Small intestine (tissue), 16 donors: ENCODE measurements around the gene MTURN. TPM values are rescaled to one million over a fixed set of nuclear protein-coding genes. Genes with fewer than 3 reads are reported as not detected.

ENCODE experiments used
- DNase-seq, 2 donors: peaks; one replicate each; pipeline versions ENCODE4 v3.0.0 to v3.0.0-alpha.2; 2013
- FAIRE-seq: peaks from 2 replicates; lab custom pipeline; 2012; peaks lifted over from hg19 to GRCh38; lab: Jason Lieb, UNC
- H3K27ac ChIP-seq, 3 donors: one replicate each; pipeline ENCODE4 v1.5.1; 2013; ENCODE audit warnings: low read length in 2 of 3, mild to moderate bottlenecking in 2 of 3, control low read depth in 1 of 3, inconsistent platforms in 1 of 3, low read depth in 1 of 3, moderate library complexity in 1 of 3
- H3K27me3 ChIP-seq, 3 donors: one replicate each; pipeline ENCODE4 v1.6.1; 2013; ENCODE audit warnings: low read length in 3 of 3, inconsistent platforms in 1 of 3; ENCODE audit not compliant: control insufficient read depth in 3 of 3, insufficient read depth in 3 of 3
- H3K36me3 ChIP-seq, 3 donors: one replicate each; pipeline ENCODE4 v1.6.1; 2013; ENCODE audit warnings: low read length in 3 of 3, inconsistent platforms in 1 of 3, low read depth in 1 of 3, mild to moderate bottlenecking in 1 of 3, moderate library complexity in 1 of 3; ENCODE audit not compliant: control insufficient read depth in 3 of 3, insufficient read depth in 2 of 3
- H3K4me1 ChIP-seq, 3 donors: one replicate each; pipeline ENCODE4 v1.6.1; 2013; ENCODE audit warnings: low read length in 2 of 3, inconsistent platforms in 1 of 3, low read depth in 1 of 3, mild to moderate bottlenecking in 1 of 3, moderate library complexity in 1 of 3; ENCODE audit not compliant: control insufficient read depth in 3 of 3, insufficient read depth in 2 of 3
- H3K4me3 ChIP-seq, 3 donors: one replicate each; pipeline ENCODE4 v1.5.1; 2013; ENCODE audit warnings: low read length in 3 of 3, control low read depth in 1 of 3, inconsistent platforms in 1 of 3, low read depth in 1 of 3, mild to moderate bottlenecking in 1 of 3, moderate library complexity in 1 of 3
- H3K9me3 ChIP-seq, 2 donors: one replicate each; pipeline ENCODE4 v1.6.1; 2013; ENCODE audit warnings: low read depth in 1 of 2, low read length in 1 of 2; ENCODE audit not compliant: control insufficient read depth in 2 of 2, insufficient read depth in 1 of 2
- WGBS, 3 donors: extraction: QIAGEN DNeasy Blood & Tissue Kit; methylation state at CpG; one replicate each; pipeline ENCODE4 v1.1.7; 2013; 5-methylcytosine and 5-hydroxymethylcytosine counted together
- long read RNA-seq, 10 donors: transcript quantifications; one replicate each; lab custom pipeline, GENCODE V29; 2026
- polyA plus RNA-seq, 4 donors: library from polyadenylated mRNA; stranded (reverse) in 3 of 4; unstranded in 1 of 4; fragments of 200-250 nt in 3 of 4; fragments of 120-200 nt in 1 of 4; gene quantifications; one replicate each; pipeline versions ENCODE4 v1.2.1 to v1.2.3, GENCODE V29; 2013
- donor health status: healthy with polysubstance abuse.
- donor health status: control.
- donor health status: control.
- donor health status: Bipolar disorder and iron deficiency.
- donor health status: healthy.

The MTURN gene
- 10 to 100 TPM in 2 of 4 donors, 1 to 10 TPM in 2; 2.2 to 11.1 (median 7.0) TPM for polyA plus RNA-seq
- long read RNA-seq, donor 1, full-length matches to known transcripts = 18 of 18 reads
- long read RNA-seq, donor 1, partial matches to known transcripts = 0 of 18 reads
- long read RNA-seq, donor 1, other reads (novel, unspliced or antisense) = 0 of 18 reads
- long read RNA-seq, donor 2, full-length matches to known transcripts = 2 of 2 reads
- long read RNA-seq, donor 2, partial matches to known transcripts = 0 of 2 reads
- long read RNA-seq, donor 2, other reads (novel, unspliced or antisense) = 0 of 2 reads
- long read RNA-seq, donor 3, full-length matches to known transcripts = 4 of 4 reads
- long read RNA-seq, donor 3, partial matches to known transcripts = 0 of 4 reads
- long read RNA-seq, donor 3, other reads (novel, unspliced or antisense) = 0 of 4 reads
- long read RNA-seq, donor 4, full-length matches to known transcripts = 1 of 1 reads
- long read RNA-seq, donor 4, partial matches to known transcripts = 0 of 1 reads
- long read RNA-seq, donor 4, other reads (novel, unspliced or antisense) = 0 of 1 reads
- long read RNA-seq, donor 5, full-length matches to known transcripts = 3 of 3 reads
- long read RNA-seq, donor 5, partial matches to known transcripts = 0 of 3 reads
- long read RNA-seq, donor 5, other reads (novel, unspliced or antisense) = 0 of 3 reads
- long read RNA-seq, donor 6 = 0 reads
- long read RNA-seq, donor 7, full-length matches to known transcripts = 13 of 13 reads
- long read RNA-seq, donor 7, partial matches to known transcripts = 0 of 13 reads
- long read RNA-seq, donor 7, other reads (novel, unspliced or antisense) = 0 of 13 reads
- long read RNA-seq, donor 8, full-length matches to known transcripts = 4 of 4 reads
- long read RNA-seq, donor 8, partial matches to known transcripts = 0 of 4 reads
- long read RNA-seq, donor 8, other reads (novel, unspliced or antisense) = 0 of 4 reads
- long read RNA-seq, donor 9, full-length matches to known transcripts = 3 of 3 reads
- long read RNA-seq, donor 9, partial matches to known transcripts = 0 of 3 reads
- long read RNA-seq, donor 9, other reads (novel, unspliced or antisense) = 0 of 3 reads
- long read RNA-seq, donor 10, full-length matches to known transcripts = 11 of 11 reads
- long read RNA-seq, donor 10, partial matches to known transcripts = 0 of 11 reads
- long read RNA-seq, donor 10, other reads (novel, unspliced or antisense) = 0 of 11 reads

GRCh38 chr7:30134611-30135300 lies at the start of gene MTURN:
MTURN (plus strand) TSS chr7:30134986; CDS start chr7:30135137, 151 bp downstream.
- FAIRE-seq = no peak
- WGBS, 3 donors = 0 to 1% (median 1%) methylated on average over 61 to 99 of the region's 99 CpGs
- Histone ChIP-seq H3K27me3 (peaks cover 0 to 12% (median 0%) of the 10 kb centered on the region in 3 donors), H3K4me3 (peak within 1 kb of the TSS; percentile 86 to 89 (median 87)), H3K9me3 (no peaks in the 10 kb centered on the region), H3K36me3 (peaks cover 0 to 2% (median 0%) of the 10 kb centered on the region in 3 donors), H3K27ac (peak within 1 kb of the TSS; percentile 46 to 88 (median 55)), H3K4me1 (peaks cover 0 to 3% (median 0%) of the 10 kb centered on the region in 3 donors)
- peak; percentile 85 to 95 for DNase-seq

DNA sequence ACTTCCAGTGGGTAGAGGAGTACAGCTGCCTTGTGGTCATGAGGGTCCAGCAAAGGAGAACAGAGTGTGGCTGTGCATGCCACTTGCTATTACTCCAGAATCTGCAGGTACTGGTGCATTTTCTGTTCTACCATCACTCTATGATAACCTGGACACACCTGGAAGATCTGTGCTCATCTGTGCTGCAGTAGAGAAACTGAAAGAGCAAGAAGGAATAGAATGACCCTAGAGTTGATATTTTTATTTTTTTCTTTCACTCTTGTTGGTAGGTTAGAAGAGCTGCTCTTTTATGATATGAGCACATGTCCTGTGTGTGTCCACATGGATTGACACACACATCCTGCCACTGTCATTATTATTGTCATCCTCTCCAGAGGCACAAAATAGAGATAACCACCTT lies 48.3 kb upstream of the MTURN start:
- no peak for FAIRE-seq
- H3K36me3 ChIP-seq = peaks cover 0 to 2% (median 2%) of the 10 kb centered on the region in 3 donors
- no peaks in the 10 kb centered on the region for H3K9me3 ChIP-seq
- H3K27me3 ChIP-seq = no peaks in the 10 kb centered on the region
- H3K4me1 ChIP-seq = no peaks in the 10 kb centered on the region
- H3K27ac ChIP-seq = no peak overlapping the region
- no peak overlapping the region for H3K4me3 ChIP-seq
- DNase-seq = no peak

- Histone ChIP-seq H3K27ac (no peak overlapping the region), H3K9me3 (no peaks in the 10 kb centered on the region), H3K27me3 (no peaks in the 10 kb centered on the region), H3K4me3 (no peak overlapping the region), H3K36me3 (peaks cover 0 to 2% (median 2%) of the 10 kb centered on the region in 3 donors), H3K4me1 (no peaks in the 10 kb centered on the region)
- no peak for DNase-seq
- no peak for FAIRE-seq
Measured at GRCh38 chr7:30087371-30087770, 47.4 kb upstream of the MTURN start.

- no peaks in the 10 kb centered on the region for H3K9me3 ChIP-seq
- FAIRE-seq = no peak
- H3K4me3 ChIP-seq = no peak overlapping the region
- no peaks in the 10 kb centered on the region for H3K27me3 ChIP-seq
- DNase-seq = no peak
- no peak overlapping the region for H3K27ac ChIP-seq
- H3K36me3 ChIP-seq = peaks cover 0 to 2% (median 2%) of the 10 kb centered on the region in 3 donors
- no peaks in the 10 kb centered on the region for H3K4me1 ChIP-seq
Measured at GRCh38 chr7:30088362-30088761, 46.4 kb upstream of the MTURN start.

- FAIRE-seq = no peak
- WGBS, 3 donors = 78 to 90% (median 85%) methylated on average over 3 of the region's 3 CpGs
- no peak overlapping the region for H3K4me3 ChIP-seq
- H3K9me3 ChIP-seq = no peaks in the 10 kb centered on the region
- peaks cover 0 to 2% (median 0%) of the 10 kb centered on the region in 3 donors for H3K36me3 ChIP-seq
- no peak overlapping the region for H3K27ac ChIP-seq
- DNase-seq = no peak
- no peaks in the 10 kb centered on the region for H3K4me1 ChIP-seq
- H3K27me3 ChIP-seq = no peaks in the 10 kb centered on the region
Measured at GRCh38 chr7:30090111-30090510, 44.7 kb upstream of the MTURN start.

- FAIRE-seq = no peak
- WGBS, 3 donors = 72 to 89% (median 84%) methylated on average over 2 of the region's 2 CpGs
Measured at GRCh38 chr7:30091491-30091912, 43.3 kb upstream of the MTURN start.

GRCh38 chr7:30091987-30092386 lies 42.8 kb upstream of the MTURN start:
- FAIRE-seq (no peak), DNase-seq (no peak)
- no peak overlapping the region for H3K4me3 ChIP-seq
- no peak overlapping the region for H3K27ac ChIP-seq
- H3K36me3 ChIP-seq = peaks cover 0 to 2% (median 0%) of the 10 kb centered on the region in 3 donors
- 92 to 98% (median 97%) methylated on average over 5 of the region's 5 CpGs for WGBS, 3 donors
- no peaks in the 10 kb centered on the region for H3K27me3 ChIP-seq
- no peaks in the 10 kb centered on the region for H3K4me1 ChIP-seq
- no peaks in the 10 kb centered on the region for H3K9me3 ChIP-seq

More at GRCh38 chr7:30091491-30091912, 43.3 kb upstream of the MTURN start:
- H3K4me1 ChIP-seq = no peaks in the 10 kb centered on the region
- DNase-seq = no peak
- H3K9me3 ChIP-seq = no peaks in the 10 kb centered on the region
- peaks cover 0 to 2% (median 0%) of the 10 kb centered on the region in 3 donors for H3K36me3 ChIP-seq
- no peak overlapping the region for H3K27ac ChIP-seq
- no peaks in the 10 kb centered on the region for H3K27me3 ChIP-seq
- H3K4me3 ChIP-seq = no peak overlapping the region
